Naive thymus-derived CD8-positive, alpha-beta T cell (primary cell): ENCODE measurements around the gene NRXN3. TPM values are rescaled to one million over a fixed set of nuclear protein-coding genes. Genes with fewer than 3 reads are reported as not detected.

ENCODE experiments used
- ATAC-seq, 2 donors: fragments of 150-1000 bp; cut with Tn5 transposase in 1 of 2; sonication (Bioruptor Pico), chemical (Tn5 transposase) in 1 of 2; 1 replicate in 1 of 2; 2 replicates in 1 of 2; pipeline ENCODE4 v1.10.0; 2021; ENCODE audit warnings: mild to moderate bottlenecking in 2 of 2, moderate library complexity in 2 of 2
- POLR2A ChIA-PET: fragments of 350-600 bp; sonication (Branson Sonifier 250); formaldehyde crosslinking; loops from one replicate; lab custom pipeline; 2021; ENCODE audit warnings: antibody characterized with exemption; lab: Charles Lee
- DNase-seq, 10 donors: peaks; one replicate each; pipeline versions ENCODE4 v3.0.0 to v3.0.0-alpha.2; 2020 to 2022
- H3K27ac Mint-ChIP-seq, 10 donors: one replicate each; pipeline ENCODE4 v1.8.0; 2020 to 2022; ENCODE audit warnings: mild to moderate bottlenecking in 10 of 10, mixed read lengths in 10 of 10, moderate library complexity in 4 of 10, inconsistent platforms in 1 of 10
- H3K27me3 Mint-ChIP-seq, 5 donors: one replicate each; pipeline ENCODE4 v1.8.0; 2021 to 2022; ENCODE audit warnings: mixed read lengths in 5 of 5
- H3K36me3 Mint-ChIP-seq, 3 donors: one replicate each; pipeline ENCODE4 v1.8.0; 2020 to 2022; ENCODE audit warnings: mixed read lengths in 3 of 3, mild to moderate bottlenecking in 2 of 3, inconsistent platforms in 1 of 3
- H3K4me1 Mint-ChIP-seq, 4 donors: one replicate each; pipeline ENCODE4 v1.8.0; 2021 to 2022; ENCODE audit warnings: mixed read lengths in 4 of 4
- H3K4me3 Mint-ChIP-seq, 10 donors: one replicate each; pipeline ENCODE4 v1.8.0; 2020 to 2022; ENCODE audit warnings: mild to moderate bottlenecking in 10 of 10, mixed read lengths in 10 of 10, moderate library complexity in 6 of 10, inconsistent platforms in 1 of 10
- H3K9me3 Mint-ChIP-seq, 9 donors: one replicate each; pipeline ENCODE4 v1.8.0; 2020 to 2022; ENCODE audit warnings: mixed read lengths in 9 of 9, mild to moderate bottlenecking in 3 of 9, inconsistent platforms in 1 of 9, moderate library complexity in 1 of 9
- polyA plus RNA-seq, 3 donors: library from polyadenylated mRNA; unstranded; fragments of 300-500 nt; fragmentation: Illumina TruSeq; gene quantifications; one replicate each; pipeline ENCODE4 v1.2.3, GENCODE V29; 2021
- total RNA-seq, 8 experiments: library from RNA in 2 of 8; stranded (reverse) in 2 of 8; gene quantifications; one replicate each; pipeline ENCODE4 v1.2.3 and lab custom pipeline; 2021 to 2026

The NRXN3 gene
- total and polyA plus RNA-seq, 5 experiments from 2014 or later, result not detected

GRCh38 chr14:78673845-78674244 is 503.7 kb downstream of the NRXN3 start:
- peaks cover 0 to 12% (median 0%) of the 10 kb centered on the region in 9 donors for H3K9me3 Mint-ChIP-seq
- no peaks in the 10 kb centered on the region for H3K4me1 Mint-ChIP-seq
- no peak overlapping the region for H3K27ac Mint-ChIP-seq
- ATAC-seq (no peak), DNase-seq (no peak)
- no peak overlapping the region for H3K4me3 Mint-ChIP-seq
- H3K36me3 Mint-ChIP-seq, result peaks cover 0 to 4% (median 0%) of the 10 kb centered on the region in 3 donors
- peaks cover 0 to 11% (median 2%) of the 10 kb centered on the region in 5 donors for H3K27me3 Mint-ChIP-seq
- POLR2A ChIA-PET, result no interaction called here

- no peak for DNase-seq
- POLR2A ChIA-PET, result no interaction called here
Observed at GRCh38 chr14:78674820-78675219, 504.6 kb downstream of the NRXN3 start.

GRCh38 chr14:78683206-78683605 is 513.0 kb downstream of the NRXN3 start:
- H3K4me1 Mint-ChIP-seq, result no peaks in the 10 kb centered on the region
- peaks cover 0 to 3% (median 0%) of the 10 kb centered on the region in 9 donors for H3K9me3 Mint-ChIP-seq
- H3K4me3 Mint-ChIP-seq, result no peak overlapping the region
- no peak for DNase-seq
- no peak overlapping the region for H3K27ac Mint-ChIP-seq
- no peak for ATAC-seq
- POLR2A ChIA-PET, result no interaction called here
- no peaks in the 10 kb centered on the region for H3K36me3 Mint-ChIP-seq
- peaks cover 0 to 7% (median 2%) of the 10 kb centered on the region in 5 donors for H3K27me3 Mint-ChIP-seq

More at GRCh38 chr14:78674820-78675219, 504.6 kb downstream of the NRXN3 start:
- Mint-ChIP-seq H3K9me3 (peaks cover 0 to 10% (median 0%) of the 10 kb centered on the region in 9 donors), H3K4me3 (no peak overlapping the region), H3K36me3 (no peaks in the 10 kb centered on the region), H3K4me1 (no peaks in the 10 kb centered on the region), H3K27ac (no peak overlapping the region), H3K27me3 (peaks cover 0 to 11% (median 2%) of the 10 kb centered on the region in 5 donors)
- no peak for ATAC-seq

- no peaks in the 10 kb centered on the region for H3K4me1 Mint-ChIP-seq
- no peak overlapping the region for H3K4me3 Mint-ChIP-seq
- no peak for DNase-seq
- no peak overlapping the region for H3K27ac Mint-ChIP-seq
- no peak for ATAC-seq
- peaks cover 0 to 3% (median 0%) of the 10 kb centered on the region in 9 donors for H3K9me3 Mint-ChIP-seq
- peaks cover 0 to 7% (median 2%) of the 10 kb centered on the region in 5 donors for H3K27me3 Mint-ChIP-seq
- POLR2A ChIA-PET, result no interaction called here
- H3K36me3 Mint-ChIP-seq, result no peaks in the 10 kb centered on the region
Observed at GRCh38 chr14:78683981-78684380, 513.8 kb downstream of the NRXN3 start.

GRCh38 chr14:78688503-78688902 is 518.3 kb downstream of the NRXN3 start:
- no peak for DNase-seq
- H3K27me3 Mint-ChIP-seq, result peaks cover 0 to 14% (median 0%) of the 10 kb centered on the region in 5 donors
- no peaks in the 10 kb centered on the region for H3K36me3 Mint-ChIP-seq
- no peak for ATAC-seq
- no peak overlapping the region for H3K27ac Mint-ChIP-seq
- peaks cover 0 to 8% (median 0%) of the 10 kb centered on the region in 9 donors for H3K9me3 Mint-ChIP-seq
- no peaks in the 10 kb centered on the region for H3K4me1 Mint-ChIP-seq
- POLR2A ChIA-PET, result no interaction called here
- H3K4me3 Mint-ChIP-seq, result no peak overlapping the region

GRCh38 chr14:78690836-78691235 is 520.7 kb downstream of the NRXN3 start:
- Mint-ChIP-seq H3K9me3 (peaks cover 0 to 17% (median 0%) of the 10 kb centered on the region in 9 donors), H3K27ac (no peak overlapping the region), H3K4me1 (no peaks in the 10 kb centered on the region), H3K4me3 (no peak overlapping the region), H3K36me3 (no peaks in the 10 kb centered on the region), H3K27me3 (peaks cover 0 to 15% (median 0%) of the 10 kb centered on the region in 5 donors)
- POLR2A ChIA-PET, result no interaction called here
- no peak for DNase-seq
- no peak for ATAC-seq

GRCh38 chr14:78697341-78697740 is 527.2 kb downstream of the NRXN3 start:
- DNase-seq, result no peak
- H3K4me3 Mint-ChIP-seq, result no peak overlapping the region
- POLR2A ChIA-PET, result no interaction called here

GRCh38 chr14:78698991-78699390 is 528.8 kb downstream of the NRXN3 start:
- Mint-ChIP-seq H3K36me3 (no peaks in the 10 kb centered on the region), H3K4me1 (no peaks in the 10 kb centered on the region), H3K9me3 (peaks cover 0 to 5% (median 0%) of the 10 kb centered on the region in 9 donors), H3K4me3 (no peak overlapping the region), H3K27ac (no peak overlapping the region), H3K27me3 (peaks cover 1 to 13% (median 5%) of the 10 kb centered on the region in 5 donors)
- DNase-seq (no peak), ATAC-seq (no peak)
- POLR2A ChIA-PET, result no interaction called here

More at GRCh38 chr14:78697341-78697740, 527.2 kb downstream of the NRXN3 start:
- Mint-ChIP-seq H3K36me3 (no peaks in the 10 kb centered on the region), H3K27me3 (peaks cover 0 to 7% (median 0%) of the 10 kb centered on the region in 5 donors), H3K9me3 (peaks cover 0 to 9% (median 0%) of the 10 kb centered on the region in 9 donors), H3K27ac (no peak overlapping the region), H3K4me1 (no peaks in the 10 kb centered on the region)
- ATAC-seq, result no peak

GRCh38 chr14:78700236-78700635 is 530.1 kb downstream of the NRXN3 start:
- DNase-seq, result no peak
- ATAC-seq, result no peak
- H3K9me3 Mint-ChIP-seq, result peaks cover 0 to 3% (median 0%) of the 10 kb centered on the region in 9 donors
- no peak overlapping the region for H3K27ac Mint-ChIP-seq
- H3K4me3 Mint-ChIP-seq, result no peak overlapping the region
- POLR2A ChIA-PET, result no interaction called here
- H3K36me3 Mint-ChIP-seq, result no peaks in the 10 kb centered on the region
- peaks cover 1 to 26% (median 3%) of the 10 kb centered on the region in 5 donors for H3K27me3 Mint-ChIP-seq
- no peaks in the 10 kb centered on the region for H3K4me1 Mint-ChIP-seq

- Mint-ChIP-seq H3K9me3 (peaks cover 0 to 3% (median 0%) of the 10 kb centered on the region in 9 donors), H3K4me3 (no peak overlapping the region), H3K27me3 (peaks cover 1 to 29% (median 6%) of the 10 kb centered on the region in 5 donors), H3K4me1 (no peaks in the 10 kb centered on the region), H3K27ac (no peak overlapping the region), H3K36me3 (no peaks in the 10 kb centered on the region)
- ATAC-seq (no peak), DNase-seq (no peak)
- POLR2A ChIA-PET, result no interaction called here
Observed at GRCh38 chr14:78701246-78701645, 531.1 kb downstream of the NRXN3 start.

- Mint-ChIP-seq H3K27me3 (peaks cover 1 to 29% (median 6%) of the 10 kb centered on the region in 5 donors), H3K27ac (no peak overlapping the region), H3K36me3 (no peaks in the 10 kb centered on the region), H3K9me3 (peaks cover 0 to 3% (median 0%) of the 10 kb centered on the region in 9 donors), H3K4me1 (no peaks in the 10 kb centered on the region), H3K4me3 (no peak overlapping the region)
- POLR2A ChIA-PET, result no interaction called here
- DNase-seq (no peak), ATAC-seq (no peak)
Observed at GRCh38 chr14:78704965-78705364, 534.8 kb downstream of the NRXN3 start.

- no peak for DNase-seq
- Mint-ChIP-seq H3K27ac (no peak overlapping the region), H3K9me3 (peaks cover 0 to 3% (median 0%) of the 10 kb centered on the region in 9 donors), H3K4me3 (no peak overlapping the region), H3K4me1 (no peaks in the 10 kb centered on the region), H3K36me3 (no peaks in the 10 kb centered on the region), H3K27me3 (peaks cover 1 to 29% (median 6%) of the 10 kb centered on the region in 5 donors)
- ATAC-seq, result no peak
- POLR2A ChIA-PET, result no interaction called here
Observed at GRCh38 chr14:78705989-78706388, 535.8 kb downstream of the NRXN3 start.

GRCh38 chr14:78709795-78710557 is 539.8 kb downstream of the NRXN3 start:
- H3K4me1 Mint-ChIP-seq, result no peaks in the 10 kb centered on the region
- H3K27me3 Mint-ChIP-seq, result peaks cover 0 to 16% (median 2%) of the 10 kb centered on the region in 5 donors
- no peak overlapping the region for H3K27ac Mint-ChIP-seq
- peaks cover 0 to 12% (median 4%) of the 10 kb centered on the region in 9 donors for H3K9me3 Mint-ChIP-seq
- POLR2A ChIA-PET, result no interaction called here
- no peak for ATAC-seq
- no peak overlapping the region for H3K4me3 Mint-ChIP-seq
- DNase-seq, result no peak
- no peaks in the 10 kb centered on the region for H3K36me3 Mint-ChIP-seq
